D721Med (cell line): Measurements from ENCODE around the gene TRIP10.
"Not testable (repeated sequence)": the region's sequence is repeated elsewhere in the genome, so short reads cannot be mapped to it uniquely, and the experiment has no call there.

ENCODE experiments used
- DNase-seq: peaks from one replicate; pipeline ENCODE4 v3.0.0; 2011; ENCODE audit warnings: low spot score; ENCODE audit not compliant: insufficient read length
- FAIRE-seq: peaks from 2 replicates; lab custom pipeline; 2011; peaks lifted over from hg19 to GRCh38; lab: Jason Lieb, UNC
- CTCF ChIP-seq: IDR thresholded peaks from 2 replicates; pipeline ENCODE4 v1.5.1; 2012; ENCODE audit warnings: mild to moderate bottlenecking, control low read depth; ENCODE audit not compliant: insufficient read depth; ENCODE audit errors: missing control alignments

TRIP10 gene

GRCh38 chr19:6793973-6794372, 54.5 kb downstream of the TRIP10 start:
- no peak for DNase-seq
- TF ChIP-seq CTCF = no peak
- no peak for FAIRE-seq

GRCh38 chr19:6794686-6795431, 55.4 kb downstream of the TRIP10 start:
- DNase-seq = no peak
- FAIRE-seq = no peak
- no peak for TF ChIP-seq CTCF

GRCh38 chr19:6796278-6796677, 56.8 kb downstream of the TRIP10 start:
- no peak for FAIRE-seq
- TF ChIP-seq CTCF = no peak
- no peak for DNase-seq

- TF ChIP-seq CTCF = no peak
- FAIRE-seq (no peak), DNase-seq (no peak)
These were observed 58.2 kb downstream of the TRIP10 start for GRCh38 chr19:6797646-6798045.

GRCh38 chr19:6800160-6800790, 60.8 kb downstream of the TRIP10 start:
- FAIRE-seq, DNase-seq: not testable (repeated sequence)

- FAIRE-seq = no peak
These were observed 61.6 kb downstream of the TRIP10 start for GRCh38 chr19:6800991-6801484.

More at GRCh38 chr19:6800991-6801484, 61.6 kb downstream of the TRIP10 start:
- DNase-seq = no peak
- TF ChIP-seq CTCF = no peak
